HL-60/S4 treated with phorbol 12-myristate 13-acetate at 8.2 ng/mL for 4 days and 3 days (cell line): ENCODE measurements around the gene TREML4.
"Not testable (repeated sequence)": the region's sequence is repeated elsewhere in the genome, so short reads cannot be mapped to it uniquely, and the experiment has no call there.

Source experiments
- in situ Hi-C: fragments of 300-500 bp; cut with MboI; formaldehyde crosslinking; loops from 2 replicates; pipeline ENCODE4 v1.15.0; 2022; ENCODE audit warnings: low sequenced_read_pairs

The TREML4 gene

GRCh38 chr6:41200901-41201763 is 27.0 kb upstream of the TREML4 start, which contains the start of gene TREML2:
TSS of gene TREML2 (minus strand) at chr6:41201149. CDS start at chr6:41201008, 141 bp downstream.
- in situ Hi-C loops: no loop called here

- in situ Hi-C loops: no loop called here
These were observed 26.4 kb upstream of the TREML4 start for GRCh38 chr6:41201764-41202173.

DNA sequence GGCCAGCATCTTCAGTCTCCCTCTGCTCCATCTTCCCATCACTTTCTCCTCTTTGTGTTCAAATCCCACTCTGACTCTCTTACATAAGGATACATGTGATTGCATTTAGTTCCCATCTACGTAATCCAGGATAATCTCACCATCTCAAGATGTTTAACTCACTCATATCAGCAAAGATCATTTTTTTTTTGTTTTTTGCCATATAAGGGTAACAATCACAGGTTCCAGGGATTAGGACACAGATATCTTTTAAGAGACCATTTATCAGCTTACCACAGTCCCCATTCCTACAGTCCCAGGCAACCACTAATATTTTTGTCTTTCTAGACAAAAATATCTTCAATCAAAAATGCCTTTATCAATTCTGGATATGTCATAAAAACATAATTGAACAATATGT is 24.0 kb upstream of the TREML4 start:
- in situ Hi-C loops: no loop called here

DNA sequence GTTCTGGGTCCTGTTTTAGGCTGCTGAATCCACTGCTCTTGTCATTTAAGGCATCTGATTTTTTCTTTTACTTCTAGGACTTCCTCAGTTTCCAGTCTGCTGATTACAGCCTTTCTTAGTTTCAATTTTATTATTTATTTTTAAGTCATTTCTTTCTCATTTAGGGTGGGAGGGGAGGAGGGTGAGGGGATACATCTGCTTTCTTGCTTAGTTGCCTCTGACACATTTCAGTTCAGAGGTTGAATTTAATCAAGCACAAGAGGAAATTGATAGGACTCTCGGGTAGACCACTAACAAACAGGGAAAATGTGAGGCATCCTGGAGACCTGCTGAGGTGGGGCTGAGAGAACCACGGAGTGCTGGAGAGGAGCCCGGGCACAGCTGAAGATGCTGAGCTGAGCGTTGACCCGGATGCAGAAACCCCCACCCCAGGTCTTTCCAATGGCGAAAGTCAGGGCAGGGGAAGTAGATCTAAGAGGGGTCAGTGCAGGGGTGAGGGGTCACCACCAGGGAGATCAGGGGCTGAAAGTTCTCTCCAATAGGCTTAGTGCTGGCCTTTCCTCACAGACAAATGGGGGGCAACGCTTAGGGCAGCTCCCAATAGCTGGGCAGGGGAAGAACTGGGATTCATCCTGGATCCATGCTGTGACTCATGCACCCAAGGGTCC is 19.6 kb upstream of the TREML4 start:
- in situ Hi-C loops: no loop called here

DNA sequence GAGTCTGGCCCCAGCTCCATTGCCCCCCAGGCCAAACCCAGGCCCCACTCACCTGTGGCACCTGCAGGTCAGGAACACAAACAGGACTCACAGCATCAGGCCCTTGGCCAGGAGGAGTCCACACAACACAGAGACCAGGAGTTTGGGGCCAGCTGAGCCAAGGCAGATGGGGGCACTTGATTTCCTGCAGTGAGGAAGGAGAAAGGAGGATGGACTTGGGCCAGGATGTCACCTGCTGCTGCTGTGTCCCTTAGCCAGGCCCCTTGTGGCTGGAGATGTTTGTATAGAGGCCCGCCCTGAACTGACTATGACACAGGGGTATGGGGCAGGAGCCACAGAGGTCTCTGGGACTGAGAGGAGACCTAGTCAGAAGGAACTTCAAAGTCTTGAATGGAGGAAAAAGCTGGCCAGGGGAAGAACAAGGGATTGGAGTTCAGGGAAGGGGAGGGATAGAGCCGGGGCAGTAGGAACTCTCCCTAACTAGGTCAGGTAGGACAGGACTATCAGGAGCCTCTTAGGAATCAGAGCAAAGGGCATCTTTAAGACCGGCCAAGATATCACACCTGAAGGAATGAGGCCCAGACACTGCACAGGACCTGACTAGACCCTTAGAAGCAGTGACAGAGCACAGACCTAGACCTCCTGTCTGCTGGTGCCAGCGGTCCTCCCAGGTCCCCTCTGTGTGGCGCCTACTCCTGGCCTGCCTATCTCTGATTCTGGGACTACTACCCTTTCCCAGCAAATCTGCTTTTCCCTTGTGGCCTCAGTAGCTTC is 18.4 kb upstream of the TREML4 start:
- in situ Hi-C loops: no loop called here

DNA sequence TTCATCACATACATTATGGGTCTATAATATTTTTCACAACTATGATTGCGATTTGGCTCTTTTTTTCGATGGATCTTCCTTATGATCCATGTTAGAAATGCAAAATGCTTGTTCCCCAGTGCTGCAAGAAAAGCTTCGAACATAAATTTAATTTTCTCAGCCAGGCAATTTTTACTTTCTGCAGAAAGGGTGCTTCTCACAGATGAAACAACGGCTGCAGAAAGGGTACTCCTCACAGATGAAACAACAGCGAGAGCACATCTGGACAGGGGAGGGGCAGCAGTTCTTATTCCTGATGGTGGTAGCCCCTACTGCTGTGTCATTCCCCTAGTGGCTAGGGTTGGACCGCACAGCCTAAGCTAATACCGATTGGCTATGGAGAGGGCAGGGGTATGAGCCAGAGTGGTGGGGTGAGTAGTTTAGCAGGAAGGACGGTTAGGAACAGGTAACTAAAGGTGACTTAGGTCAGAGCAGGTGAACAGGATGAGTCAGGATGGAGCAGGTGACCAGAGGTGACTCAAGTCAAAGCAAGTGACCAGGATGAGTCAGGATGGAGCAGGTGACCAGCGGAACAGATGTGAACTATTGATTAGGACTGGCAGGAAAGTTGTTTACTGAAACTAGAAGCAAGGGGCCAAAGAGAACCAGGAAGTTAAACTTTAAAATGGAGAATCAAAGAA is 13.4 kb upstream of the TREML4 start:
- in situ Hi-C loops: no loop called here

DNA sequence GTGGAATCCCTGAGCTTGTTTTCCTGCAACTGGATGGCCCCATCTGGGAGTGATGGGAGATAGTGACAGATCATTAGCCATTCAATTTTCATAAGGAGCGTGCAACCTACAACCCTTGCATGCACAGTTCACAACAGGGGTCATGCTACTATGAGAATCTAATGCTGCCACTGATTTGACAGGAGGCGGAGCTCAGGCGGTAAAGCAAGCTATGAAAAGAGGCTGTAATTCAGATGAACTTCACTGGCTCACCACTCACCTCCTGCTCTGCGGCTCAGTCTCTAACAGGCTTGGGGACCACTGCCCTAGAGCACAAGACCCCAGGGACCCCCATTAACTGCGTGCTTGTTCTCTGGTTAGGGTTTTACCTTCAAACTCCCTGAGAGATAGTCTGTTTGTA is 12.4 kb upstream of the TREML4 start:
- in situ Hi-C loops: no loop called here

- in situ Hi-C loops: no loop called here
These were observed 11.5 kb upstream of the TREML4 start for GRCh38 chr6:41216616-41217015.

DNA sequence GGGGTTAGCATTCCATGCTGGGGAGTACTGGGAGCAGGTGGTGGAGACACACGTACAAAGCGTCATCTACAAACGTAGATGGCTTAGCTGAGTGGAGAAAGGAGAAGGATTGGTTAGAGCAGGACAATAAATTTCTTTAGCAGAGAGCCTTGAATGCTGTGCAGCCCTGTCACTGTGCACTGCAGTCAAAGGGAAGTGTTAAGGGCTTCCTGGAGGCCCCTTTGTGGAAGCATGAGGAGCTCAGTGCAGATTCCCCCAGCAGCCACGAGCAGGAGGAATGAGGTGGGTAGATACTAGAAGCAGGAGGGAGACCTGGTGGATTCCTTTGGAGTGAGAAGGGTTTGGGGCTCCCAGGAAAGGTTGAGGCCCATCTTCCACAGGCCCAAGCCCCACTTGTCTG is 6.1 kb upstream of the TREML4 start:
- in situ Hi-C loops: no loop called here

DNA sequence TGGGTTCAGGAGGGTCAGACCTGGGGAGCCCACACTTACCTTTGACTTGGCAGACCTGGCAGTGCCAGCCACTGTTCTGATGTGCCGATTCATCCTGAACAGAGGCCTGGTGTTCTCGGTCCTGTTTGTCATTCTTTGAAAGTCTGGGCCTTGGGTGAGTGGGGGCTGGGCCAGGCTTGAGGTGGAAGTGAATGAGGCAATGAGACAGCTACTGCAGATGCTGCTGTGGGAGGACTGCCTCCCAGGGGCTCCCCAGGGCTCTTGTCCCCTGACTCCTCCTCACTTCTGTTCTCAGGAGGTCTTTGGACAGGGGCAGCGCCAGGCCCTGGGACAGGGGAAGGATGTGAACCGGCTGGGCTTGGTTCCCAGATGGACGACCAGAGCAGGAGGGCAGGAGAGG is 5.6 kb upstream of the TREML4 start:
- in situ Hi-C loops: no loop called here

DNA sequence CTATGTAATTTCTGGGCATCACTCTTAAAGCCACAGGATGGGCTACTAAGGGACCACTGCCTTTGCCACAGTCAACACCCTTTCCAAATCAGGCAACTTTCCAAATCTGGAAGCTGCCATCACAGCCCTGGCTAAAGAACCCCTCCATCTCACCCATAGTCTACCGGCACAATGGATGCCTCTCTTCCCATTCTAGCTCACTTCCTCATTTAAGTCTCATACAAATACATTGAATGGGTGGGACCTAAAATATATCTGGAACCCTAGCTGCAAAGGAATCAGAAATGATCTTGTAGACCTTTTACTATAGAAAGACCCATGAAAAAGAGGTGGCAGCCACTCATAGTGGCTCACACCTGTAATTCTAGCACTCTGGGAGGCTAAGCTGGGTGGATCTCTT is 3.3 kb upstream of the TREML4 start:
- in situ Hi-C loops: no loop called here

GRCh38 chr6:41226752-41227151 is 1.4 kb upstream of the TREML4 start:
- in situ Hi-C loops: no loop called here

- in situ Hi-C loops: no loop called here
These were observed 467 bp downstream of the TREML4 start for GRCh38 chr6:41228616-41229015.

GRCh38 chr6:41229721-41230120 is 1.6 kb downstream of the TREML4 start:
- in situ Hi-C loops: no loop called here

DNA sequence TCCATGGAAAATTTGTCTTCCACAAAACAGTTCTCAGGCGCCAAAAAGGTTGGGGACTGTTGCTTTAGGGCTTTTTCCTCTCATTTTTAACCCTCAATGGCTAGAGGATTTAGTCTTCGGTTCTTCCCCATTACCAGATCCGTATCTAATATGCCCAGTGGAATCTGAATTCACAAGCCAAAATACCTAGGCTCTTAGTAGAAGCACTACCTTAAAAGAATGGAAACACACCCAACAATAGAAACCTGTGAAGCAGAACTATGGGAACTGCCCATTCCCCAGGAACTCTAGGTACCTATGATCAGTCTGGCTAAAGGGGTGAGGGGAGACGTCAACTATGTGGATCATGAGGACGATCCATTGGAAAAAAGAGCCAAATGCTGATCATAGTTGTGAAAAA is 3.1 kb downstream of the TREML4 start:
- in situ Hi-C loops: no loop called here

- in situ Hi-C loops: no loop called here
These were observed 4.5 kb downstream of the TREML4 start for GRCh38 chr6:41232667-41233066.

DNA sequence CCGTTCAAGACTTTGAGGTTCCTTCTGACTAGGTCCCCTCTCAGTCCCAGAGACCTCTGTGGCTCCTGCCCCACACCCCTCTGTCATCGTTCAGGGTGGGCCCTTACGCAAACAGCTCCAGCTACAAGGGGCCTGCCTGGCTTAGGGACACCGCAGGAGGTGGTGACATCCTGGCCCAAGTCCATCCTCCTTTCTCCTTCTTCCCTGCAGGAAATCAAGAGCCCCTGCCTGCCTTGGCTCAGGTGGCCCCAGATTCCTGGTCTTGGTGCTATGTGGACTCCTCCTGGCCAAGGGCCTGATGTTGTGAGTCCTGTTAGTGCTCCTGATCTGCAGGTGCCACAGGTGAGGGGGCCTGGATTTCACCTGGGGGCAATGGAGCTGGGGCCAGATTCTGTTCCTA is 8.1 kb downstream of the TREML4 start:
- in situ Hi-C loops: no loop called here

GRCh38 chr6:41237128-41237527 is 9.0 kb downstream of the TREML4 start:
- in situ Hi-C loops: no loop called here

DNA sequence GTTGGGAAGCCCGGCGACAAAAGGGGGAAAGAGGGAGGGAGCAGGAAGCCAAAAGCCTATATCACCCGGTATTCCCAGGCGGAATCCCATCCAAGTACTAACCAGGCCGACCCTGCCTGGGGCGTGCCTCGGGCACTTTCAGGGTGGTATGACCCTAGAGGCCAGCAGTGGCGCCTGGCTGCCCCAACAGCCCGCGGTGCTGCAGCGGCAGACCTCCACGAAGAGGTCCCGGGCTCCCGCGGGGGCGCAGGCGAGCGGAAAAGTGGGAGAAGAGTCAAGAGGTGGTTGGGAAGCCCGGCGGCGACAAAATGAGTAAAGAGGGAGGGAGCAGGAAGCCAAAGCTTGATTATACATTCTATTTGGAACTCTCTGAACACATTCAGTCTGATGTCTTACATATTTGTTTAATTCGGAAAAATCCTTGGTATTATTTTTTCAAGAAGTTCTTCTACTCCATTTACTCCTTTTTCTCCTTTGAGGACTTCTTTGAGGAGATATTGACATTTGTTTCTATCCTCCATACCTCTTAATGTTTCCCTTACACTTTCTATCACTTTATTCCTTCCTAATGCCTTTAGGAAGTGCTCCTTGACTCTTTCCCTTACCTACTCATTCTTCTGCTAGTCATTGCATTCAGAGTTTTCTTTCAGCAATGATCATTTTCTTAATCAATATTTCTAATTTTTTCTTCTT is 11.5 kb downstream of the TREML4 start:
- in situ Hi-C loops: no loop called here

GRCh38 chr6:41246529-41246928 is 18.4 kb downstream of the TREML4 start:
- in situ Hi-C loops: not testable (repeated sequence)
